Natural killer cell treated with Interleukin-12 subunit alpha and Interleukin-12 subunit beta and Interleukin-15 and Interleukin-18, amount 100 ng/mL, for 72 hours (primary cell): ENCODE data around the gene FAM20C. TPM values are rescaled to one million over a fixed set of nuclear protein-coding genes. Genes with fewer than 3 reads are reported as not detected.

Source experiments
- ATAC-seq, 2 donors: fragments of 150-1000 bp; cut with Tn5 transposase in 1 of 2; sonication (Bioruptor Pico), chemical (Tn5 transposase) in 1 of 2; 2 replicates each; pipeline ENCODE4 v1.10.0; 2021
- DNase-seq: peaks from one replicate; pipeline ENCODE4 v3.0.0; 2022; ENCODE audit warnings: low spot score
- H3K27ac Mint-ChIP-seq, 2 donors: 1 replicate in 1 of 2; 2 replicates in 1 of 2; pipeline ENCODE4 v1.8.0; 2022; ENCODE audit warnings: mixed read lengths in 2 of 2, mild to moderate bottlenecking in 1 of 2, moderate library complexity in 1 of 2
- H3K27me3 Mint-ChIP-seq, 2 donors: 1 replicate in 1 of 2; 2 replicates in 1 of 2; pipeline ENCODE4 v1.8.0; 2022; ENCODE audit warnings: mixed read lengths in 2 of 2
- H3K36me3 Mint-ChIP-seq: one replicate; pipeline ENCODE4 v1.8.0; 2022; ENCODE audit warnings: mixed read lengths
- H3K4me1 Mint-ChIP-seq, 2 donors: 1 replicate in 1 of 2; 2 replicates in 1 of 2; pipeline ENCODE4 v1.8.0; 2022; ENCODE audit warnings: low read depth in 2 of 2, mixed read lengths in 2 of 2, mild to moderate bottlenecking in 1 of 2
- H3K4me3 Mint-ChIP-seq: one replicate; pipeline ENCODE4 v1.8.0; 2022; ENCODE audit warnings: mixed read lengths
- H3K9me3 Mint-ChIP-seq: 2 replicates; pipeline ENCODE4 v1.8.0; 2022; ENCODE audit warnings: mixed read lengths
- total RNA-seq, 2 donors: library from RNA; stranded (reverse); gene quantifications; one replicate each; pipeline ENCODE4 v1.2.3, GENCODE V29; 2022

FAM20C gene
- total RNA-seq, 2 donors from 2014 or later, result 0.62 to 0.98 TPM

DNA sequence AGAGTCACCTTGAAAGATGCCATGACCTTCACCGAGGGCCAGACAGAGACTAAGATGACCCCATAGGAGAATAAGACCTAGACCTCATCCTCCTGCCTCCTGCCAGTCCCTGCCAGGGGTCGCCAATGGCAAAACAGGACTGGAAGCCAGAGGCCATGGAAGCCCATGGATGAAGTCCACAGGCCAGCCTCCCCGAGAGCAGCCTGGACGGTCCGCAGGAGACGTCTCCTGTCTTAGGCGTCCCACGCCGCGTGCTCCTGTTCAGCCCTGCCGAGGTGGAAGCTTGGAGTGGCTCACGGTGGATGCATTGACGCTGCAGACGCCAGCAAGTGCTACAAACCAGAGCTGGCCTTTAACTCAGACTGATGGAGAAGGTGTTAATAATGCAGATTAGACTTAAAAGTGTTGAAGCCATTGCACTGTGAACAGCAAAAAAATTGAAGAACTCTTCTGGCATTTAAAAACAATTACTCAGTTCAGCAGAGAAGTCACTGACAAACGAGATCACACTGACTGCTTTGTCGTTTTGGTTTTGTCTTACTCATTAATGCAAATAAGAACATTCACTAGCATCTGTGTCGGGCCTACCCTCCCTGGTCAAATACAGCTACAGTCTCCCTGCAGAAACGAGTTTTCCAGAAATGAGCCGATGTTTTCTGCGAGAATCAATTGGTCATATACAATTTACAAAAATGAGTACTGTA, 38.1 kb upstream of the FAM20C start:
- Mint-ChIP-seq H3K27ac (no peak overlapping the region), H3K4me1 (peaks cover 11 to 12% of the 10 kb centered on the region in 2 donors), H3K9me3 (no peaks in the 10 kb centered on the region), H3K4me3 (no peak overlapping the region), H3K27me3 (no peaks in the 10 kb centered on the region), H3K36me3 (no peaks in the 10 kb centered on the region)
- DNase-seq, result no peak
- no peak for ATAC-seq

- Mint-ChIP-seq H3K36me3 (no peaks in the 10 kb centered on the region), H3K27me3 (no peaks in the 10 kb centered on the region), H3K4me3 (no peak overlapping the region), H3K4me1 (peaks cover 4% of the 10 kb centered on the region in 2 donors), H3K9me3 (no peaks in the 10 kb centered on the region), H3K27ac (no peak overlapping the region)
- DNase-seq, result no peak
- ATAC-seq, result no peak
Observed at GRCh38 chr7:155469-155900, 36.9 kb upstream of the FAM20C start.

DNA sequence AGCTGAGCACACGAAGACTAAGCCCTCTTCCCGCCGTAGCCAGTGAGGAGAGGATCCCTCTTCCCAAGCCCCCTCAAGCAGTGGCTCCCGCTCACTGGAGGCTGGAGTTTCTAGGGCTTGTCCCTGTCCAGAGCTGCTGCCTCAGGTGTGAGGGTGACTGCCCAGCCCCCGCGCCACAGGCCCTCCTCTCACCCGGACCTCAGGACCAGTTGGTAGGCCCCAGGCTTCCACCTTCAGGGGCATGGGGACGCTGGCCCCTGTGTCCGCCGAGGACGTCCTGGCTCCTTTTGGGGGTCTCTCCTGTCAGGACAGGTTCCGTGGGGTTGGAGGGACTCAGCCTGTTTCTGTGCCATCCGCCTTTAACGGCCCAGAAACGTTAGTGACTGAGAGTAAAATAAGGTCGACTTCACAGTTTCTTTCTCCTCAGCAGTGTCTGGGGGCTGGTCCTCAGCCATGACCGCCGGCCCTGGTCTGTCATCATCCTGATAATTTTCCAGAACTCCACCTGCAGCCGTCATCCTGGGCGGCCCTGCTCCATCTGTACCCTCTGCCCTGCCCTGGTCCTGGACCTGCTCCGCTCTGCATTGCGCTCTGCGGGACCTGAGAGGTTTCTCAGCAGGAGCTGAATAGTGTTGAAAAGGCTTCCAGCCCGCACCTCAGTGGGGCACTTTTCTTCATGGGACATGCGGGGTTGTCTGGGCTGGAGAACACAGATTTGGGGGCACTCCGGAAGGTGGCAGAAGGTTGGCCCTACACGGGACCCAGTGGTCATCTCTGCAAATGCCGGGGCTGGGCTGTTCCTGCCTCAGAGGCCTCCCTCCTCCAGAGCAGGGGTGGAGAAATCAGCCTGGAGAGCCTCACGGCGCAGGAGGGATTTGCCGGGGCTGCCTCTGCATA, 36.0 kb upstream of the FAM20C start:
- H3K27ac Mint-ChIP-seq, result no peak overlapping the region
- no peak for DNase-seq
- H3K27me3 Mint-ChIP-seq, result no peaks in the 10 kb centered on the region
- no peak overlapping the region for H3K4me3 Mint-ChIP-seq
- peak in 1 of 2 donors; percentile 28 for ATAC-seq
- no peaks in the 10 kb centered on the region for H3K9me3 Mint-ChIP-seq
- no peaks in the 10 kb centered on the region for H3K36me3 Mint-ChIP-seq
- H3K4me1 Mint-ChIP-seq, result no peaks in the 10 kb centered on the region

DNA sequence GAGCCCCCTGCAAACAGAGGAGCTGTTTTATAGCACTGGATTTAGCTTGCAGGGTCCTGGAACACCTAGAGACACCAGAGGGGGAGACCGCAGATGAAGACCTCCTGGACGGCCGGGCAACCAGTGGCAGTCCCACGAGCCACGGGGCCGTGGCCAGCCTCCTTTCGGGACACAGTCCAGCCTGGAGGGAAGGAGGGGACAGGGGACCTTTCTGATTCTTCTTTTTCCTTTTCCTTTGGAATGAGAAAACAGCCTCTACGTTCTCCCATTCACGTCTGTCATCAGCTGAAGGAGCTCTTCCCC, 35.4 kb upstream of the FAM20C start:
- no peak overlapping the region for H3K27ac Mint-ChIP-seq
- H3K27me3 Mint-ChIP-seq, result no peaks in the 10 kb centered on the region
- no peaks in the 10 kb centered on the region for H3K9me3 Mint-ChIP-seq
- ATAC-seq, result no peak
- no peak overlapping the region for H3K4me3 Mint-ChIP-seq
- DNase-seq, result no peak
- H3K4me1 Mint-ChIP-seq, result no peaks in the 10 kb centered on the region
- H3K36me3 Mint-ChIP-seq, result no peaks in the 10 kb centered on the region

GRCh38 chr7:157771-158625, 34.4 kb upstream of the FAM20C start:
- Mint-ChIP-seq H3K4me3 (no peak overlapping the region), H3K27ac (no peak overlapping the region), H3K4me1 (no peaks in the 10 kb centered on the region), H3K9me3 (no peaks in the 10 kb centered on the region), H3K27me3 (peaks cover 0 to 3% of the 10 kb centered on the region in 2 donors), H3K36me3 (no peaks in the 10 kb centered on the region)
- no peak for DNase-seq
- no peak for ATAC-seq

- no peak for DNase-seq
- H3K36me3 Mint-ChIP-seq, result no peaks in the 10 kb centered on the region
- no peak overlapping the region for H3K27ac Mint-ChIP-seq
- H3K9me3 Mint-ChIP-seq, result no peaks in the 10 kb centered on the region
- peaks cover 0 to 10% of the 10 kb centered on the region in 2 donors for H3K27me3 Mint-ChIP-seq
- H3K4me3 Mint-ChIP-seq, result no peak overlapping the region
- no peak for ATAC-seq
- H3K4me1 Mint-ChIP-seq, result no peaks in the 10 kb centered on the region
Observed at GRCh38 chr7:158771-159170, 33.6 kb upstream of the FAM20C start.

GRCh38 chr7:159370-160270, 32.8 kb upstream of the FAM20C start:
- no peaks in the 10 kb centered on the region for H3K36me3 Mint-ChIP-seq
- DNase-seq (no peak), ATAC-seq (no peak)
- H3K27me3 Mint-ChIP-seq, result peaks cover 0 to 11% of the 10 kb centered on the region in 2 donors
- H3K27ac Mint-ChIP-seq, result no peak overlapping the region
- H3K4me3 Mint-ChIP-seq, result no peak overlapping the region
- no peaks in the 10 kb centered on the region for H3K9me3 Mint-ChIP-seq
- no peaks in the 10 kb centered on the region for H3K4me1 Mint-ChIP-seq

DNA sequence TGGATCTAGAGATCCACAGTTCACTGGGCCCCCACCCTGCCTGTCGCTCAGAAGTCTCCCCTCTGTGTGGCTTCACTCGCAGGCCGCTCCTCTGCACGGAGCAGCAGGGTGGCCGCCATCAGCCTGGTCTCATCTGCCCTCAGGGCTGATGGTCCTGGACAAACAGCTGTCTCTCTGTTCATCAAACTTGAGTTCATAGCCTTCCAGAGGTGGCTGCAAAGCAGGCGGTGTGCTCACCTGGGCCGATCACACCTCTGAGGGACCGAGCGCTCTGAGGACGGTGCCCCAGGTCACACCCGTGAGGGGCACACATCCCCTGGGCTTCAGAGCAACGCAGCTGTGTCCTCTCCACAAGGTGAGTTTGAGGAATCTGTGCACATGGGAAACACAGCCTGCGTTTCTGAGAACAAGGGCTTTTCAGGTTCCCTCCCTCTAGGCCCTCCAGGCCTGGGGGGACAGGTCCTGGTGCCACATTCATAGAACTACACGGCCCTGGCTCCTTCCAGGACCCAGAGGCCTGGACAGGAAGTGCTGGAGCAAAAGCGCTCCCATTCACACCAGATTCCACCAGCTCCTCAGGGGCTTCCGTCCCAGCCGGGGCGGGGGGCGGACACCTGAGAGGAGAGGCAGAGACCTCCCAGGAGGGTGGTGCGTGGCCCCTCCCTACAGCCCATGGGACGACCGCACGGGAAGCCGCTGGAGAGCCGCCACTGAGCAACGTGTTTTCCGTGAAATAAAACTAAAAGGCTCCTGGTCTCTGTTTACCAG, 31.2 kb upstream of the FAM20C start:
- no peak overlapping the region for H3K27ac Mint-ChIP-seq
- no peaks in the 10 kb centered on the region for H3K36me3 Mint-ChIP-seq
- ATAC-seq, result no peak
- H3K4me1 Mint-ChIP-seq, result no peaks in the 10 kb centered on the region
- H3K27me3 Mint-ChIP-seq, result peaks cover 0 to 11% of the 10 kb centered on the region in 2 donors
- no peaks in the 10 kb centered on the region for H3K9me3 Mint-ChIP-seq
- no peak overlapping the region for H3K4me3 Mint-ChIP-seq
- no peak for DNase-seq

DNA sequence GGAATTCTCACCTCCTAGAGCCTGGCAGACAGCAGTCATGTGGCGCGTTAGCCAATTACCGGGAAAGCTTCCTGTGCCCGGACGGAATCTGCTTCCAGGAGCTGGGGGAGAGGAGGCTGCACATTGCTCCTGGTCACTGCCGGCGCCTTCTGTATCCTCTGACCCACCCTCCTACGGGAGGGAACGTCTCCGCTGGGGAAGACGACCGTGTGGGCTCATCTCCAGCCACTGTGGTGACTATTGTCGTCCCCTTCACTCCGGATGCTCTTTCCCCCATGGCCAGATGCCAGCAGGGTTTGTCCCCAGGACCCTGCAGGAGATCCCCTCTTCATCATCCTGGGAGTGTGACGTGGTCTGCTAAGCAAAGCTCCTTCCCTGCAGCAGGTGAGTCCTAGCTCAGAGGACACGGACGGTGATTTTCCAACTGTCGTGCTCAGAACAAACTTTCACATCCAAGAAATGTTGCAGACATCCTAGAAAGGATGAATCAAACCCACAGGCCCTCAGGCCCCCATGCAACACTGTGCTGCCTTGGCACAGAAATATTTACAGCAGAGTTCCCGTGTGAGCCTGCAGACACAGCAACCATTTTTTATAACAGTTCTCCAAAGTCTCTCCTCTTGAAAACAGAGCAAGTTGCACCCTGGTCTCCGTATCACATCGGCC, 29.6 kb upstream of the FAM20C start:
- Mint-ChIP-seq H3K27me3 (peaks cover 0 to 11% of the 10 kb centered on the region in 2 donors), H3K4me3 (no peak overlapping the region), H3K4me1 (no peaks in the 10 kb centered on the region), H3K9me3 (no peaks in the 10 kb centered on the region), H3K27ac (no peak overlapping the region), H3K36me3 (no peaks in the 10 kb centered on the region)
- DNase-seq (peak; percentile 56), ATAC-seq (no peak)

DNA sequence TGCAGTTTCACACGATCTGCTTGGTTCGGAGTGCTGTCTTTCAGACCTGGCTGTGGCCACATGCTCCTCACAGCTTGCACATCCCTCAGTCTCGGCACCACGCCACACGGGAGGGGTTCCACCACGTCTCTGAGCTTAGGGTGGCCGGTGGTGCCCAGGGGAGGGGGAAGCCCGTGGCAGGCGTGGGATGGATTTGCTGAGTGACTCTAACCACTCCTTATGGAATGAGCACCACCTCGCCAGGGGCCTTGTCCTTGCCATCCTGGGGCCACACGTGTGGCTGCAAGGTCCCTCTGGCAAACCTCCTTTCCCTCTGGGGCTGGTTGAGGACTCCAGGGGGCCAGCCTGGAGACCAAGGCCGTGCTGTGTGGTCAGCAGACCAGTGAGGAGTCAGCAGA, 29.1 kb upstream of the FAM20C start:
- Mint-ChIP-seq H3K27ac (no peak overlapping the region), H3K27me3 (peaks cover 0 to 11% of the 10 kb centered on the region in 2 donors), H3K4me1 (no peaks in the 10 kb centered on the region), H3K9me3 (no peaks in the 10 kb centered on the region), H3K36me3 (no peaks in the 10 kb centered on the region), H3K4me3 (no peak overlapping the region)
- DNase-seq (no peak), ATAC-seq (no peak)

DNA sequence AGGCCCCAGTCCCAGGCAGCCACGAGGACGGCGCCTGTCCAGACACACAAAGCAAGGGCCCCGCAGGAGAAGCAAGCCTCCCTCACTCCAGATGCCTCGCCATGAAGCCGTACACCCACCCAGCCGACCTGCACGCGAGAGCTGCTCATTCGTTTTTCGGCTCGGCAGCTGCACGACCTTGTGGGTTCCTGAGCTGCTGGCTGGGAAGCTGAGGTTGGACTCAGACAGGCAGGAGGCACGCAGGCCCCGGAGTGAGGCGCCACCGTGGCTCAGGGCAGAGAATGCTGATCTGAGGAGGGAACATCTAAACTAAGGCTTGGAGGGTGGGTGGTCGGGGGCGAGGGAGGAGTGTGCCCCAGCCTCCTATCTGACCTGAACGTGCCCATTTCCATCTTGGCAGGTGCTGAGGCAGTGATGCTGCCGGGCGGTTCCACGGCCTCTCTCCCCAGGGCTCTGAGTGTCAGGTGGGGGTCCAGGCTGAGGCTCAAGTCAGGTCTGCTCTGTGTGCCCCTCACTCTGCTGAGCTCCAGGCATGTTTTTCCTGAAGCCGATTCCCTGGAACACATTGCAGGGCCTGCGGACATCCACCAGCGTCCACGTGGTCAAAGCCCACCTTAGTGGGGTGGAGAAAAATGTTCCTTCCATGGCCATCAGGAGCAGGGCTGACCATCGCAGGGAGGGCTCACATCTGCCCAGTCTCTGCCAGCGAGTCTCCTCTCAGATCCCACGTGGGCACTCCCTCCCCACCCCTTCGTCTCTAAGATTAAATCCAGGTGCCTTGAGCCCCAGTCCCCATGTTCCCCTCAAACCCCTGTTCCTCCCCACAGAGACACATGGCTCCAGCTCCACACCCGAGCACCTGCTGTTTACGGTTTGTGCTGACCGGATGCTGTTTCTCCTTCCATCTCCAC, 28.1 kb upstream of the FAM20C start:
- ATAC-seq (no peak), DNase-seq (no peak)
- Mint-ChIP-seq H3K27ac (no peak overlapping the region), H3K9me3 (no peaks in the 10 kb centered on the region), H3K36me3 (no peaks in the 10 kb centered on the region), H3K4me1 (no peaks in the 10 kb centered on the region), H3K27me3 (peaks cover 0 to 11% of the 10 kb centered on the region in 2 donors), H3K4me3 (no peak overlapping the region)
